Spleen (tissue), 11 donors: ENCODE results near the gene SET. TPM values are rescaled to one million over a fixed set of nuclear protein-coding genes. Genes with fewer than 3 reads are reported as not detected.

Experiments
- DNase-seq: peaks from one replicate; pipeline ENCODE4 v3.0.0-alpha.2; 2020
- H3K27ac ChIP-seq, 8 donors: fragments of 200-600 bp; sonication (generic) in 7 of 8; 1 replicate in 4 of 8; 2 replicates in 4 of 8; pipeline versions ENCODE4 v1.5.0 to v1.8.0; 2016 to 2021; ENCODE audit warnings: inconsistent platforms in 4 of 8, mild to moderate bottlenecking in 4 of 8, moderate library complexity in 1 of 8
- H3K27me3 ChIP-seq, 7 donors: fragments of 200-600 bp; sonication (generic) in 6 of 7; replicated peaks in 1 of 7; 1 replicate in 4 of 7; 2 replicates in 3 of 7; pipeline versions ENCODE4 v1.5.0 to v1.8.0; 2016 to 2021; ENCODE audit warnings: inconsistent platforms in 3 of 7, mild to moderate bottlenecking in 1 of 7
- H3K36me3 ChIP-seq, 6 donors: fragments of 200-600 bp; sonication (generic) in 5 of 6; 1 replicate in 4 of 6; 2 replicates in 2 of 6; pipeline versions ENCODE4 v1.5.0 to v1.8.0; 2016 to 2021; ENCODE audit warnings: inconsistent platforms in 2 of 6
- H3K4me1 ChIP-seq, 6 donors: fragments of 200-600 bp; sonication (generic) in 5 of 6; 1 replicate in 3 of 6; 2 replicates in 3 of 6; pipeline versions ENCODE4 v1.5.0 to v1.8.0; 2016 to 2021; ENCODE audit warnings: inconsistent platforms in 3 of 6
- H3K4me3 ChIP-seq, 8 donors: fragments of 200-600 bp; sonication (generic) in 7 of 8; 1 replicate in 4 of 8; 2 replicates in 4 of 8; pipeline versions ENCODE4 v1.5.0 to v1.8.0; 2016 to 2021; ENCODE audit warnings: inconsistent platforms in 4 of 8, mild to moderate bottlenecking in 4 of 8, moderate library complexity in 2 of 8
- H3K9me3 ChIP-seq, 8 donors: fragments of 200-600 bp; sonication (generic) in 7 of 8; 1 replicate in 4 of 8; 2 replicates in 4 of 8; pipeline versions ENCODE4 v1.5.0 to v1.8.0; 2016 to 2021; ENCODE audit warnings: inconsistent platforms in 4 of 8
- CTCF ChIP-seq, 11 experiments: fragments of 200-600 bp in 7 of 11; fragments of 450-650 bp in 4 of 11; sonication (generic) in 4 of 11; IDR thresholded peaks in 8 of 11; conservative IDR thresholded peaks in 3 of 11; 1 replicate in 7 of 11; 2 replicates in 4 of 11; pipeline versions ENCODE4 v1.4.0 to v1.8.0; 2016 to 2021; ENCODE audit warnings: antibody characterized with exemption in 11 of 11, inconsistent platforms in 4 of 11, mild to moderate bottlenecking in 1 of 11
- POLR2A ChIP-seq, 3 donors: fragments of 450-650 bp; IDR thresholded peaks; one replicate each; pipeline ENCODE4 v1.5.1; 2017; ENCODE audit warnings: antibody characterized with exemption in 3 of 3, mild to moderate bottlenecking in 1 of 3
- POLR2AphosphoS5 ChIP-seq, 3 donors: sonication (generic); formaldehyde crosslinking; IDR thresholded peaks; one replicate each; pipeline ENCODE4 v1.5.1; 2017; ENCODE audit warnings: antibody characterized with exemption in 3 of 3
- WGBS, 5 donors: extraction: QIAGEN DNeasy Blood & Tissue Kit in 3 of 5; methylation state at CpG; one replicate each; pipeline versions ENCODE4 v1.1.5 to v1.1.7; 2013 to 2018; 5-methylcytosine and 5-hydroxymethylcytosine counted together
- intact Hi-C: fragments of 100-400 bp; cut with DNase I; formaldehyde crosslinking; loops from one replicate; pipeline ENCODE4 v1.15.0; 2023; ENCODE audit warnings: low total_unique reads
- polyA plus RNA-seq, 3 donors: library from polyadenylated mRNA; stranded (reverse); fragments of 200-250 nt; gene quantifications; one replicate each; pipeline ENCODE4 v1.2.1, GENCODE V29; 2013
- total RNA-seq, 7 donors: library from RNA; depleted of rRNA in 3 of 7; stranded (reverse); fragments of >200 nt in 3 of 7; fragmentation: NEBNext Ultra II Directional in 4 of 7; extraction: Animal tissue kit (Norgen Biotek cat#: 25700) in 4 of 7; gene quantifications; one replicate each; pipeline versions ENCODE4 v1.1.0 to v1.2.1, GENCODE V29; 2016 to 2021
- donor health status: healthy with polysubstance abuse.
- donor health status: DM: no; HTN: no; CAD: no; lungs with moderate emphysema.
- donor health status: DM: no; HTN: no; CAD: no.
- donor health status: Bipolar disorder and iron deficiency.
- donor health status: healthy.
- donor health status: DM: no; HTN: no; CAD: no.
- donor health status: DM: yes; HTN: yes; CAD: no.

The SET gene
- total and polyA plus RNA-seq, 10 donors: 127 to 251 (median 205) TPM

- H3K9me3 ChIP-seq: no peaks in the 10 kb centered on the region
- peak within 1 kb of the TSS; percentile 55 to 87 (median 80) for H3K27ac ChIP-seq
- peak within 1 kb of the TSS; percentile 54 to 94 (median 82) for H3K4me3 ChIP-seq
- peaks cover 0 to 5% (median 0%) of the 10 kb centered on the region in 7 donors for H3K27me3 ChIP-seq
- TF ChIP-seq POLR2A (IDR thresholded peaks at IDR 0.05): no peak
- TF ChIP-seq POLR2AphosphoS5 (IDR thresholded peaks at IDR 0.05): peak; percentile 57 to 82 (median 69)
- TF ChIP-seq CTCF (IDR thresholded peaks at IDR 0.05 in 8 of 11, conservative IDR thresholded peaks at IDR 0.05 in 3 of 11): peak; percentile 75 to 96 (median 90)
- H3K4me1 ChIP-seq: peaks cover 3 to 34% (median 22%) of the 10 kb centered on the region in 6 donors
- DNase-seq: peak; percentile 95
- 0 to 1% (median 1%) methylated on average over 13 to 65 of the region's 65 CpGs for WGBS, 5 donors
- intact Hi-C loops: no loop called here
- peaks cover 0 to 22% (median 0%) of the 10 kb centered on the region in 6 donors for H3K36me3 ChIP-seq
Observed at GRCh38 chr9:128702445-128702948, 13.5 kb downstream of the SET start, which contains the start of gene PKN3. Gene PKN3 (plus strand): TSS chr9:128702503. CDS start chr9:128702916, 413 bp downstream.

GRCh38 chr9:128702949-128703615 is 14.1 kb downstream of the SET start:
- TF ChIP-seq POLR2AphosphoS5 (IDR thresholded peaks at IDR 0.05) (no peak), POLR2A (IDR thresholded peaks at IDR 0.05) (no peak), CTCF (IDR thresholded peaks at IDR 0.05 in 8 of 11, conservative IDR thresholded peaks at IDR 0.05 in 3 of 11) (no peak)
- 5 to 17% (median 6%) methylated on average over 26 to 55 of the region's 55 CpGs for WGBS, 5 donors
- Histone ChIP-seq H3K4me3 (peak overlapping the region; percentile 54 to 94 (median 82)), H3K4me1 (peaks cover 3 to 34% (median 22%) of the 10 kb centered on the region in 6 donors), H3K27ac (peak overlapping the region; percentile 55 to 87 (median 80)), H3K27me3 (peaks cover 0 to 5% (median 0%) of the 10 kb centered on the region in 7 donors), H3K9me3 (no peaks in the 10 kb centered on the region), H3K36me3 (peaks cover 0 to 27% (median 0%) of the 10 kb centered on the region in 6 donors)
- peak; percentile 82 for DNase-seq
- intact Hi-C loops: no loop called here

GRCh38 chr9:128703616-128704355 is 14.8 kb downstream of the SET start:
- intact Hi-C loops: no loop called here
- peak overlapping the region; percentile 55 to 87 (median 80) for H3K27ac ChIP-seq
- DNase-seq: peak; percentile 76

More at GRCh38 chr9:128703616-128704355, 14.8 kb downstream of the SET start:
- 52 to 72% (median 65%) methylated on average over 28 to 31 of the region's 31 CpGs for WGBS, 5 donors
- Histone ChIP-seq H3K4me3 (peak overlapping the region in 6 of 8 donors; percentile 54 to 94 (median 78)), H3K27me3 (peaks cover 0 to 5% (median 0%) of the 10 kb centered on the region in 7 donors), H3K4me1 (peaks cover 3 to 34% (median 22%) of the 10 kb centered on the region in 6 donors), H3K36me3 (peaks cover 0 to 27% (median 0%) of the 10 kb centered on the region in 6 donors), H3K9me3 (no peaks in the 10 kb centered on the region)
- TF ChIP-seq CTCF (IDR thresholded peaks at IDR 0.05 in 8 of 11, conservative IDR thresholded peaks at IDR 0.05 in 3 of 11) (no peak), POLR2AphosphoS5 (IDR thresholded peaks at IDR 0.05) (peak in 2 of 3 donors; percentile 35 to 55), POLR2A (IDR thresholded peaks at IDR 0.05) (no peak)
